ENCODE results near the gene BANK1.

DNA sequence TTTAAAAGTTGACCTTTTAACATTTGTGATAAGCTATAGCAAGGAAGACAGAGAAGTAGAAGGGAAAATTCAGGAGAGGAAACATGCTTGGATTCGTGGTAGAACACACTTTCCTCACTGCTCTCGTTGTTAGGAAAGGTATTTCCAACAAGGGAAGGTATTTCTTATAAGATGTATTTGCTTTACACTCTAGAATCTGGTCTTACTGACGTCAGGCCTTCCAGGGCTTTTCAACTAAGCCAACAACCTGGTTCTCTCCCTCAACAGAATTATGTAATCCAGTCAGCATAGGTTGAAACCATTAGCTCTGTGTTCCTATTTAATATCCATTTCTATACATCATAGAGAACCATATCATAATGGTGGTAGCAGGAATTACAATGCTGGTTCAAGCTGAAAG is 312.8 kb downstream of the BANK1 start:
- no peak for TF ChIP-seq POLR2A (IDR thresholded peaks at IDR 0.05; ENCODE audit: extremely low read depth, insufficient read length)
- TF ChIP-seq, protein P1, sequence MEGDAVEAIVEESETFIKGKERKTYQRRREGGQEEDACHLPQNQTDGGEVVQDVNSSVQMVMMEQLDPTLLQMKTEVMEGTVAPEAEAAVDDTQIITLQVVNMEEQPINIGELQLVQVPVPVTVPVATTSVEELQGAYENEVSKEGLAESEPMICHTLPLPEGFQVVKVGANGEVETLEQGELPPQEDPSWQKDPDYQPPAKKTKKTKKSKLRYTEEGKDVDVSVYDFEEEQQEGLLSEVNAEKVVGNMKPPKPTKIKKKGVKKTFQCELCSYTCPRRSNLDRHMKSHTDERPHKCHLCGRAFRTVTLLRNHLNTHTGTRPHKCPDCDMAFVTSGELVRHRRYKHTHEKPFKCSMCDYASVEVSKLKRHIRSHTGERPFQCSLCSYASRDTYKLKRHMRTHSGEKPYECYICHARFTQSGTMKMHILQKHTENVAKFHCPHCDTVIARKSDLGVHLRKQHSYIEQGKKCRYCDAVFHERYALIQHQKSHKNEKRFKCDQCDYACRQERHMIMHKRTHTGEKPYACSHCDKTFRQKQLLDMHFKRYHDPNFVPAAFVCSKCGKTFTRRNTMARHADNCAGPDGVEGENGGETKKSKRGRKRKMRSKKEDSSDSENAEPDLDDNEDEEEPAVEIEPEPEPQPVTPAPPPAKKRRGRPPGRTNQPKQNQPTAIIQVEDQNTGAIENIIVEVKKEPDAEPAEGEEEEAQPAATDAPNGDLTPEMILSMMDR (IDR thresholded peaks at IDR 0.05; ENCODE audit: low read depth, low read length) = no peak
